Measurements from ENCODE around the gene LIPC.

DNA sequence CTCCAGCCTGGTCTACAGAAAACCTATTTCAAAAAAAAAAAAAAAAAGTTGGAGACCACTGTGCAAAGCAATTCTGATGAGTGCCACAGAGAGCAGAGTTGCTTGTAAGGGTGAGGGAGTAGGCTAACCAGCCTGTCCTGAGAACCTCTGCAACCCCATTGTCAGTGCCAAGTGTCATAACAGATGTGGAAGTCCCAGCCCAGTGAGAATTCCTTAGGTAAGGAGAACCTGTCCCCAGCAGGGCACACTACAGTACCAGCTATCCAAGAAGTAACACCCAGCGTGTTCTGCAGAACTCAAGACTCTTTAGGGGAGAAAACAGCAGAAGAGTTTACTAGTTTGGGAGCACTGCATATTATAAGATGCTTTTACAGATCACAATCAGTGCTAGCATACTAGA, 156.3 kb downstream of the LIPC start:
- TF ChIP-seq RFX5 (IDR thresholded peaks at IDR 0.05; ENCODE audit: low read depth, low read length) (no peak), CTCF (conservative IDR thresholded peaks at IDR 0.05; ENCODE audit: low read depth, low read length) (no peak), POLR2A (IDR thresholded peaks at IDR 0.05; ENCODE audit: low read depth, low read length) (no peak), MAZ (IDR thresholded peaks at IDR 0.05; ENCODE audit: borderline replicate concordance, low read depth, low read length) (no peak), CEBPB (IDR thresholded peaks at IDR 0.05; ENCODE audit: low read depth, low read length) (no peak), MXI1 (IDR thresholded peaks at IDR 0.05; ENCODE audit: borderline replicate concordance, low read depth, low read length) (no peak), SMC3 (IDR thresholded peaks at IDR 0.05; ENCODE audit: low read depth, low read length) (no peak), ELK1 (IDR thresholded peaks at IDR 0.05; ENCODE audit: borderline replicate concordance, low read depth, low read length) (no peak), RAD21 (IDR thresholded peaks at IDR 0.05; ENCODE audit: low read length) (no peak), MAFK (IDR thresholded peaks at IDR 0.05; ENCODE audit: low read depth, low read length) (no peak), RCOR1 (IDR thresholded peaks at IDR 0.05; ENCODE audit: insufficient replicate concordance, low read length) (no peak), BHLHE40 (IDR thresholded peaks at IDR 0.05; ENCODE audit: low read depth, low read length) (no peak), FOS (IDR thresholded peaks at IDR 0.05; ENCODE audit: low read depth, low read length) (no peak)
- TF ChIP-seq, protein P1, sequence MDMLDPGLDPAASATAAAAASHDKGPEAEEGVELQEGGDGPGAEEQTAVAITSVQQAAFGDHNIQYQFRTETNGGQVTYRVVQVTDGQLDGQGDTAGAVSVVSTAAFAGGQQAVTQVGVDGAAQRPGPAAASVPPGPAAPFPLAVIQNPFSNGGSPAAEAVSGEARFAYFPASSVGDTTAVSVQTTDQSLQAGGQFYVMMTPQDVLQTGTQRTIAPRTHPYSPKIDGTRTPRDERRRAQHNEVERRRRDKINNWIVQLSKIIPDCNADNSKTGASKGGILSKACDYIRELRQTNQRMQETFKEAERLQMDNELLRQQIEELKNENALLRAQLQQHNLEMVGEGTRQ (IDR thresholded peaks at IDR 0.05; ENCODE audit: low read depth, low read length): no peak

All from IMR-90 (cell line).